Fibroblast of skin of scalp (primary cell): ENCODE data around the gene SPINK4.

Source experiments
- DNase-seq: peaks from one replicate; pipeline ENCODE4 v3.0.0-alpha.2; 2013

SPINK4 gene

GRCh38 chr9:33229359-33230114 lies 10.4 kb upstream of the SPINK4 start:
- DNase-seq: no peak

DNA sequence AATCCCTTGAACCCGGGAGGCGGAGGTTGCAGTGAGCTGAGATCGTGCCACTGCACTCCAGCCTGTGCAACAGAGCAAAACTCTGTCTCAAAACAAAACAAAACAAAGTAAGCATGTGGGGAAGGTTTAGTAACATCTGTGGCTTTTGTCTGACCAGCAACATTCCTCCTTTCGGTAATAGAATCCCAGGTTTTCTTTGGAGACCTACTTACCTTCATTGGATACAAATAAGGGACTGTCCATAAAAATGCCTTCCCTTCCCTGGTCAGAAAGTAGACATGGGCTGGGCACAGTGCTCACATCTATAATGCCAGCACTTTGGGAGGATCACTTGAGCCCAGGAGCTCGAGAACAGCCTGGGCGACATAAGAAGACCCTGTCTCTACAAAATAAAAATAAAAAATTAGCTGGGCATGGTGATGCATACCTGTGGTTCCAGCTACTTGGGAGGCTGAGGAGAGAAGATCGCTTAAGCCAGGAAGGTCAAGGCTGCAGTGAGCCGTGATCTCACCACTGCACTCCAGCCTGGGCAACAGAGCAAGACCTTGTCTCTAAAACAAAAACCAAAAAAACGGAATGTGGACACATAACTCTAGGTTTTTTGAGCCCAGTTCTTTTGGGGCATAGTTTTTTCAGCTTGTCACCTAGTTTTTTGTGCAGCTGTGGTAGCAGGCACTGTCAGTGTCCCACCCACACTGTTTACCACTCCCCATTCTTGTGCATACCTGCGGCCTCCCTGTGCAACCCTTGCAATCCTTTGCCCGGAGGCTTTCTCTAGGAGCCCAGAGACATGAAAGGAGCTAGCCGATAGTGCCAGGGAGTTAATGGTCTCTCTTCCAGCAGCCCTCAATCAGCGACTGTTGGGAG lies 9.0 kb upstream of the SPINK4 start:
- DNase-seq: no peak

DNA sequence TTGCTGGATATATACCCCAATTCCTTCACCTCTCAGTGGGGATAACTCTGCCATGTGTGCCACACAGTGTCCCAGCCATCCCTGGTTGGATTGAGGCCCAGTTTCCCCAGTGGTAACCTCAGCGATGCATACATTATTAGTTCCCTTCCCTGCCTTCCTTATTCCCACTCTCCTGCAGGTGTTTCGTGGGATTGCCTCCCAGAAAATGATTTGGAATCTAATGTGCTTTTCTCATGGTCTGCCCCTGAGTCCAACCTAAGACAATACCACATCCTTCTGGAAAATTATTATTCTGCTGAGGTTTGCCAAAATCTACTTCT lies 8.4 kb upstream of the SPINK4 start:
- DNase-seq: no peak

DNA sequence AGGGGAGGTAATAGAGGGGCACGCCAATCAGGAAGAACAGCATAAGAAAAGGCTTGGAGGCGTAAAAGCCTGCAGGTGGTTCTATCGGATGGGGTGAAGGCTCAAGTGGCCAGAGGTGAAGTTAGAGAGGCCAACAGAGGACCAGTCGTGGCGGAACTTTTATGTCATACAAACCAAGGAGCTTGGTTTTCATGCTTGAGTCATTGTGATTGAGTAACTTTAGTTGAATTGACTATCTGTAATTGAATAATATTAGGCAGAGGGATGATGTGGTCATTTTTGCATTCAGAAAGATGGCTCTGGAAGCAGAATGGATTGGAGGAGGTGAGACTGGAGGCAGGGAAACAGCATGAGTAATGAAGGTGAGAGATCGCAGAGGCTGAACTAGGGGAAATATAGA lies 7.2 kb upstream of the SPINK4 start:
- no peak for DNase-seq

DNA sequence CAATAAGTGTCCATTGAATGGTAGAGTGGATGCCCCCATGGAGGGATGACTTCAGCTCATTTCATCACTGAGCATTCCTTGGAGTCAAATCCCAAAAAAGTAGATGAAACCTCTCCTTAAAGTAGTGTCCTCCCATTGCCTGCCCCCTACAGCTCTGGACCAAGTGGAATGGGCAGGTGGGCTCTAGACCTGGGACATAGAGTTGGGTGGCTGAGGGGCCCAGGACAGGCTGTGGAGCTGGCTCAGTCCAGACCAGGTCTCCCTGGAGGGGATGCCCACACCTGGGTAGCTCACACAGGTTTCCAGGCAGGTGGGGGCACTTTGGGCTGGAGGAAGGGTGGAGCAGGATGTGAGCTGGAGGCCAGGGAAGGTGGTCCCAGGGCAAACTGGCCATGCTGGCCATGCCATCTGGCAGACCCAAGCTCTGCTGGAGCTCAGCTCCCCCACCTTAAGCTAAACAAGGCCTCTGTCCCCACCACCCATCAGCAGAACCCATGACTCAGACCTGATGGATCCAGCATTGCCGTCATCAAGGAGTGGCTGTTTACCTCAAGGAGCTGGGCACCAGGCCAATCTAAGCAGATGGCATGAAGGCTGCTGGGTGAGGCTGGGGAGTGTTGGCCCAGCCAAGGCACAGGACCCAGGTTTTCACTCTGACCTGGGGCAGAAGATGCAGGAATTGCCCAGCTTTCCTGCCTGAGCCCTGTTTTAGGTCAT lies 6.2 kb upstream of the SPINK4 start:
- DNase-seq: peak; percentile 78

DNA sequence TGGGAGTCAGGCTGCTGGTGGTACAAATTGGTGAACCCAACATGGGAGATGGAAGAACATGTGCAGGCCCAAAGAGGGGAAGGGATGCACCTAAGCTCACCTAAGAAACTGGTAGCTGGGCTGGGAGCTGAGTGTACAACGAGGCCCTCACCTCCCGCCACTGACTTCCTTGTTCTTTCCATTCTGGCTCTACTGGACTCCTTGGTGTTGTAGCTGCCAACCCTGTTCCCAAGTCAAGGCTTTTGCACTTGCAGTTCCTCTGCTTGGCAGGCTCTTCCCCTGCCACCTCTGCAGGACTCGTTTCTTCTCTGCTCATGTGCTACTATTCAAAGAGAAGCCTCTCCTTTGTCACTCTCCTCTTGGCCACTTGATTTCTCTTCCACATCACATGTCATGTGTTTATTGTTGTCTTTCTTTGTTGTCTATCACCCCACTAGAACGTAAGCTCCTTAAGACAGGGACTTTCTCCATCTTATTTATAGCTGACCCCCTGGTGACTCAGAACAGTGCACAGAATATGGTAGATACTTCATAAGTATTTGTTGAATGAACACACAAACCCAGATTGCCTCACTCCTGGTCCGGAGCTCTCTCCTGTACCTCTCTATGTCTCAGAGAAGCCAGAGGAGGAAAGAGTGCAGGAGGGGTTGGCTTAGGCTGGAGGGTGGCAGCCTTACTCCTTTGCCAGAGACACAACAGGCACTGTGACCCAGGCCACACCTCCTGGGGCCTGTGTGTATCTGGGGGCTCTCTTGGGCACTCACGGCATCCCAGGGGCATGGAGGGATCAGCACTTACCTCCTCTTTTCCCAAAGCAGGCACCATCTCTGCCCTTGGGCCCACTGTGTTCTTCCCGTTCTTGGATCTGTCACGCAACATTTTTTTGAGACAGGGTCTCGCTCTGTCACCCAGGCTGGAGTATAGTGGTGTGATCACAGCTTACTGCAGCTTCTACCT lies 5.2 kb upstream of the SPINK4 start:
- DNase-seq: no peak

DNA sequence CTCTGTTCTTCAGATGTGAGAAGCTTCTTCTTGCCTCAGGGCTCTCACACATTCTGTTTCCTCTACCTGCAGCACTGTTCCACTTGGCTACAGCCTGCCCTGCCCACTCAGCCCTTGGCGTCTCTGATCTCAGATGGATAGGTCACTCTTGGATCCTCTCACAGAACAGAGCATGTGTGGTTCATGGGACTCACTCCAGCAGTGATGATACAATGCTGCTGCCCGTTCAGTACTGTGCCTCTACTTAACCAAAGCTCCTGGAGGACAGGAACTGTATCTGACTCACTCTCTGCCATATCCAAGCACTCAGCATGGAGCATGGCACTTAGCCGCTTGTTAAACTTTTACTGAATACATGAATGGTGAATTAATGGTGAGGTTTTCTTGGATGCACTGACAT lies 3.4 kb upstream of the SPINK4 start:
- DNase-seq: no peak

- DNase-seq: no peak
These were observed 1.3 kb downstream of the SPINK4 start for GRCh38 chr9:33241298-33241697.

DNA sequence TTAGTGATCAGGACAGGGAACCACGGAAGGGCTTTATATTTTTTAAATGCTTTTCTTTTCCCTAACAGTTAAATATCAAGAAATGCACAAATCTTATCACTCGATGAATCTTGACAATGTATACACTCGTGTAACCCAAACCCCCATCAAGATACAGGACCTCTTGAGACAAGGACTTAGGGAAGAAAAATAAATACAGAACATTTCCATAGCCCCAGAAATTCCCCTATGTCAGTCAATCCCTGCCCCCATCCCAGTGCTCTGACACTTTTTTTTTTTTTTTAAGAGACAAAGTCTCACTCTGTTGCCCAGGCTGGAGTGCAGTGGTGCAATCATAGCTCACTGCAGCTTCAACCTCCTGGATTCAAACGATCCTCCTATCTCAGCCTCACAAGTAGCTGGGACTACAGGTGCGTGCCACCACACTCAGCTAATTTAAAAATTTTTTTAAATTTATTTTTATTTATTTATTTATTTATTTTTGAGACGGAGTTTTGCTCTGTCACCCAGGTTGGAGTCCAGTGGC lies 2.7 kb downstream of the SPINK4 start:
- DNase-seq: no peak

- no peak for DNase-seq
These were observed 4.3 kb downstream of the SPINK4 start for GRCh38 chr9:33244137-33244784.

GRCh38 chr9:33245341-33245740 lies 5.4 kb downstream of the SPINK4 start:
- no peak for DNase-seq

- no peak for DNase-seq
These were observed 6.4 kb downstream of the SPINK4 start for GRCh38 chr9:33246269-33246860.

GRCh38 chr9:33248606-33249005 lies 8.6 kb downstream of the SPINK4 start:
- DNase-seq: no peak

DNA sequence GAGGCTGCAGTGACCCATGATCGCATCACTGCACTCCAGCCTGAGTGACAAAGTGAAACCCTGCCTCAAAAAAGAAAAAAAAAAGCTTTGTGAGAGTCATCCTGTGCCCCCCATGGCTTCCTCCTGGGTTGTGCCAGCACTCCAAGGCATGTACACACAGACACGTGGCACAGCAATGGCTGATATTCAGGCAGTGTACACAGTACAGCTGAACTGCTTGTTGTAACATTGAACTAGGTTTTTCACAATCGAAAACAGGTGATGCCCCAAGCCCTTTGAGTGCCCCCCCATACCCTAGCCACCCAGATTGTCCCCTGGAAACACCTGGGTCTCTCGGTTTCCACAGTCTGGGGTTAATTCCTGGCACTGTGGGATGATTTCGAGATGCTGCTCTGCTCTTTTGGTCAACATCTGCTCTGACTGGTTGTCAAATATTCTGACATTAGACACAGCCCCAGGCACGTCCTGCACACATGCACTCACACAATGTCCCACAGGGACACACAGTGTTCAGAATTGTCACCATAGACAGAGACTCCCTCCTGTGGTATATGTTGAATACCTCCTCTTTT lies 9.2 kb downstream of the SPINK4 start:
- no peak for DNase-seq

DNA sequence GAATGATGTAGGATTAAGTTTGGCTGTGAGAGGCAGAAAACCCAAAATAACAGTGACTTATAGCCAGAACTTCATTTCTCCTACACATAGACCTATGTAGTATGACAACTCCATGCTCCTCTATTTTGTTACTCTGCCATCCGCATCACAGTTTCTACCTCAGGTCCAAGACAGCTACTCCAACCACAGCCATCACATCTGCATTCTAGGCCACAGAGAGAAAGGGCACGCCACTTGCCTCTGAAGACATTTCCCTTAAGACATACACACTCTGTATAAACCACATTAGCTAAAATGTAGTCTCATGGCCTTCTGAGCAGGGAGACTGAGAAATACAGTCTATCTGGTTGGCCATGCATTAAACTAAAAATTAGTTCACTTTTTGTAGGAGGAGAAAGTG lies 10.0 kb downstream of the SPINK4 start:
- no peak for DNase-seq

DNA sequence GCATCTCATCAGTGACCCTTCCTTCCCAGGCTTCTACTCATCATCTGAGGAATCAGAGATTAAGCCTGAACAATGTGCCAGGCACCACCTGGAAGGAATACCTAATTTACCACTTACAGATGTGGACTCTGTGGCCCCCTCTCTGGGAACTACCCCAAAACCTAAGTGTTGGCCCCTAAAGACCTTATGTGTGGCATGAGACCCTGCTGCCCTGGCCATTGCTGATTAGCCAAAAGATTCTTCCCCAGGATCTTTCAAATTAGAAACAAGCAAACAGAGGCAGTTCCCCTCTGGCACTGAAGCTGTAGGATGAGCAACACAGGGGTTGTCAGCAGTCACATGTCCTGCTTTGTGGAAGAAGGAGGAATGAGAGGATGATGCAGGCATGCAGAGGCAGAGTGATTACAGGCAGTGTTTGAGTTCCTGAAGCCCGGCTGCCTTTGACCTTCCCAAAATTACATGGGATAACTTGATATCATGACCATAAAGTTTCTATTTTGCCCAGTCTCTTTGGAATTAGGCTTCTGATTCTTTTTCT lies 10.6 kb downstream of the SPINK4 start:
- peak; percentile 13 for DNase-seq

DNA sequence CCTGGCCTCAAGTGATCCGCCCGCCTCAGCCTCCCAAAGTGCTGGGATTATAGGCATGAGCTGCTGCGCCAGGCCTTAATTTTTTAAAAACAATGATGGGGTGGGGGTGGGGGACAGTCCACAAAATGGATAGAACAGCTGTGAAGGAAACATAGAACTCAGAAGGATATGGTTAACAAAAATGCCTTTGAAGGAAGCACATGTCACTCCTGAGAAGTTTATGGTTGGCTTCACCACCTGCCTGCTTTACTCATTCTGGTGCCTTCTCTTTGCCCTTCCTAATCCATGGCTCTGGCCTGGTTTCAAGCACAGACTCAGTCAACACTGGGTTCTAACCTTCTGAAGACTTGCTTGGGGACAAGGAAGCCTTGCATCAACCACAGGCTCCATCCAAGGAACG lies 14.2 kb downstream of the SPINK4 start:
- DNase-seq: no peak

GRCh38 chr9:33255014-33255413 lies 15.0 kb downstream of the SPINK4 start:
- DNase-seq: no peak

DNA sequence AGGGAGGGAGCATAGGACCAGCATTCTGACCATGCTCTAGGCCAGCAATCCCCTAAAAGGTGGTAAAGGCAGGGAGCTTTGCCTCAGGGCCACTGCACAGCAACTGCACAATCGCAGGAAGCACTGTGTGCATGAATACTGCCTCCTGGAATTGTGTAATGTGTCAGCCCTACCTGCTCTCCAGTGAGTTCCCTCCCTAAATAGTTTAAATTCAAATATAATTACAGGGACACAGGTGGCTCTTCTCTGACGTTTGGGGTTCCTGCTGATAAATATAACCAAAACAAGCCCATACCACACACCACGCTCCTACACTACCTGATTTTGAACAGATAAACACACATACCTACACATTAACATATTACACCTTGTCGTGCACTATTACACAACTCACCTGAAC lies 15.5 kb downstream of the SPINK4 start:
- no peak for DNase-seq

GRCh38 chr9:33256236-33256635 lies 16.3 kb downstream of the SPINK4 start:
- no peak for DNase-seq
